HG02642 (cell line): ENCODE data around the gene ENDOV.
A peak's percentile ranks its signal among the peaks of the same experiment; 100 is the strongest.

Experiments used
- ATAC-seq: cut with Tn5 transposase; IDR thresholded peaks from one replicate; pipeline ENCODE4 v1.9.1; 2021; ENCODE audit warnings: mild to moderate bottlenecking; ENCODE audit not compliant: unreplicated experiment, poor library complexity

The ENDOV gene

DNA sequence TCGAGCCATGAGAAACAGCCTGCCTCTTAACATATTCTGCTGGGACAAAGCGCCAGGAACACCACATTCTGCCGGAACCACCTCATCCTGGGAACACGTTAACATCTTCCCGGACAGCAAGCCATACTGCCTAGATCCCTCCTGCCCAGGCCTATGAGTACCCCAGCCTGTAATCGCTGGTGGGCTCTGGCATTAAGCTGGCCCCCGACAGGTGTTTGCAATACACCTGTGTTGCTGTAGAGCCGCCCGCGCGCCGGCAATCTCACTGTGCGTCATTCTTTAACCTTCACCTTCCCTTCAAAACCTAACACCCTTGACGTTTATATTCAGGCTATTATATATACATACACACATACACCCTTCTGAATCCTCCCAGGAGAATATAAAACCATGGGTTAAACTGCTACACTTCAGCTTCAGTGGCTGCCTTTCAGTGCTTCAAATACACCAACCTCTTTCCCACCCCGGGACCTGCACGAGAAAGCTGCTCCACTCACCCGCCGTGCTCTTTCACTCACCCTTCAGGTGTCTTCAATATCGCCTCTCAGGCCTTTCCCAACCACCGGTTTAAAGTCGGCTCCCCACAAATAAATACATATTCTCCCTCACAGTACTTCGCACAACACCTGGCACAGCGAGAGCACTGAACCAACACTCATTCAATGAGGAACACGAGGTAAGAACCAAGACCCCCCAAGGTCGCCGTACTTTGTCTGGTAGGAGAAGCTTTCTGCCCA is 1.0 kb upstream of the ENDOV start:
- no peak for ATAC-seq

DNA sequence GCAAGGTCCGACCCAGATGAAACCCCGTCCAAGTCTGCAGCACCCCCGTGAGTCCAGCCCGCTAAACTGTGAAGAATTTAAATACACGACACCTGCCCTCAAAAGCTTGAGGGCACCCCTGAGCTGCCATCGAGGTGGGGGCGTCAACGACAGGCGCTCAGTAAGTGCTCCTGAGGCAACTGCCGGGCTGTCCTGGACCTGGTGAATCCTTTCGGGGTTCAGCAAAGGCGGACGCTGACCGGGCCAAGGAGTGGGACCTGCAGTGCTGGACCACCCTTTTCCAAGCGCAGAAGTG is 512 bp upstream of the ENDOV start:
- ATAC-seq, result peak; percentile 5

- peak; percentile 19 for ATAC-seq
These were observed 715 bp downstream of the ENDOV start for GRCh38 chr17:80415626-80416137.

GRCh38 chr17:80416260-80416939 is 1.4 kb downstream of the ENDOV start:
- ATAC-seq, result no peak

DNA sequence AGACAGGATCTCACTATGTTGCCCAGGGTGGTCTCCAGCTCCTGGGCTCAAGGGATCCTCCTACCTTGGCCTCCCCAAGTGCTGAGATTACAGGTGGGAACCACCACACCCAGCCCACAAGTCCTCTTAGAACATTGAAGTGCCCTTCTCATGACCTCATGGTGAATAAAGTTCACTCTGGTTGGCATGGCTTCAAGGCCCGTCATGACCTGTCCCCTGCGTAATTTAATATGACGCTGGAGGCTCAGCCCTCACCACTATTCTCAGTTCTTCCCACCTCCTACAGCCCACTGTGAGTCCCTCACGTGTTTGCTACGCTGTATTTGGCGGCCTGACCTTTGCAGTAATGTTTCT is 1.9 kb downstream of the ENDOV start:
- ATAC-seq, result no peak

DNA sequence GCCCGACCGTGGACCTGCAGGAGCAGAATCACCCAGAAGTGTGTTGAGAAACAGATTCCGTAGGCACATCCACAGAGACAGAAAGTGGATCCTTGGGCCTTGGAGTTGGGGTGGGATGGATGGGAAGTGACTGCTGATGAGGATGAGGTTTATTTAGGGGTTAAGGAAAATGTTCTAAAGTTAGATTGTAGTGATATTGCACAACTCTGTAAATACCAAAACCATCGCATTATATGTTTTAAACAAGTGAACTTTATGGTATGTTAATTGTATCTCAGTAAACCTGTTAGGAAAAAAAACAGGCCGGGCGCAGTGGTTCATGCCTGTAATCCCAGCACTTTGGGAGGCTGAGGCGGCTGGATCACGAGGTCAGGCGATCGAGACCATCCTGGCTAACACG is 3.6 kb downstream of the ENDOV start:
- ATAC-seq, result no peak

DNA sequence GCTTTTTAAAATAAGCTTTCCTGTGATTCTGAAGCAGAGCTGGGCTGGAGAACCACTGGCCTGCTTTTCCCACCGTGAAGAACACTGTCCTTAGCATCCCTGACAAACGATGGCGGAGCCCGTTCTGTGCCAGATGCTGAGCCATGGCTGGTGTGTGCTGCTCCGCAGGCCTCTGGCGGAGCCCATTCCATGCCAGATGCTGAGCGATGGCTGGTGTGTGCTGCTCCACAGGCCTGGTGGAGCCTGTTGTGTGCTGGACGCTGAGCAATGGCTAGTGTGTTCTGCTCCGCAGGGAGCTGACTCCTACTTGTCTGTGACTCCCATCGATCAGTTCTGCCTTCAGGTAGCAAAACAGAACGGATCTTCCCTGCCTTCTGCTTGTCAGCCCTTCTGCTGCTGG is 4.3 kb downstream of the ENDOV start:
- no peak for ATAC-seq

GRCh38 chr17:80421381-80422090 is 6.6 kb downstream of the ENDOV start:
- ATAC-seq, result no peak

GRCh38 chr17:80422276-80422675 is 7.3 kb downstream of the ENDOV start:
- ATAC-seq, result no peak

DNA sequence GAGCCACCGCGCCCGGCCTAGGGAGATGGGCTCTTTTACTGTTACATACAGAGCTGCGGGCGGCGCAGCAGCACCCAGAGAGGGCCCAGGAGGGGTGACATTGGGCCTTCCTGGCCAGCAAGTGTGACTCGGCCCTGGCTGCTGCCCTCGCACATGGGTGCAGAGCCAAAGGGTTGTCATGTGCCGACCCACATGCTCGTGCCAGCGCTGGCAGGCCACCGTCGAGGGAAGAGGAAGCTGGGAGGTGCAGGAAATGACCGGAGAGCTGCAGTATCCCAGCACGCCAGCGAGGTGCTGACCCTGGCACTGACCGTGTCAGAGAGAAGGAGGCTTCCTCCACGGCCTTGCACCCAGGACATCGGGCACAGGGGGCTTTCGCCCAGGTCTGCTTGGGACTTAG is 8.0 kb downstream of the ENDOV start:
- no peak for ATAC-seq

DNA sequence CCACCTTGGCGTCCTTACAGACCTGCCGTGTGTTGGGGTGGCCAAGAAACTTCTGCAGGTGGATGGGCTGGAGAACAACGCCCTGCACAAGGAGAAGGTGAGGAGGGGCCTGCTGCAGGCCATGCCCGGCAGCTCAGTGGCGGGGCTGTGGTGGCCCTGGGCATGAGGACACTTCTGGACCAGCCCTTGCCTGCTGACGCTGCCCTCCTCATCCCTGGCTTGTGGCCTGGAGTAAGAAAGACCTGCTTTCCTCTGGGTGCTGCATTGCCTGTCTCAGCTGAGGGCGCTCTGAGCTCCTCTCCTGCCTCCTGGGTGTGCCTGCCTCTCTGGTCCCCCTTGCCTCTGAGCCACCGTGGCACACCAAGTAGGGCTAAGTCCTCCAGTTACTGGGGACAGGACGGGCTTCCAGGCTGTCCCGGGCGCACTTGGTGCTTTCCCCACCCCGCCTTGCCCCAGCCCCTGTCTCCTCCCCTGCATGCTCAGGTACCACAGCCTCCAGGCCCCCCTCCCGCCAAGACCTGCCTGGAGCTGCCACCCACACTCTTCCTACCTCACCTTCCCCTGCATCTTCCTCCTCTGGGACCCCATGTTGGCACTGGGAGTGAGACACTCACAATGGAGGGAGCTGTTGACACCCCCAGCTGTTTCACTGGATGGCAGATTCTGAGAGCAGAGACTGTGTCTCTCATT is 8.7 kb downstream of the ENDOV start:
- no peak for ATAC-seq

DNA sequence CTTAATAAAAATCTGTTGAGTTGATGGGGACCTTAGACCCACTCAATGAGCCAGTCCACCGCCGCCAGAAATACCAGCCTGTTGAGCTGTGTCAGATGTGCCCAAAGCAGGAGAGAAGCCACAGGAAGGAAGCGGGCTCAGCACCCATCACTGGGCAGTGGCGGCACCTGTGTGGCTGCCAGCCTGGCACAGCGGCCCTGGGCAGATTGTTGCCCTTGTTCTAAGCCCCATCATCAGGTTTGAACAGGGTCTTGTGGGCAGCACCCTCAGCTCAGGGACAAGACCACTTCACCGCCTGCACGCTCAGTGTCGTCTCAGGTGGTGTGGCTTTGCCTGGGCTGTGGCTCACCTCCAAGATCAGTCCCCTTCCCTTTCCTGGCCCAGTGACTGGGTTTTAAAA is 9.3 kb downstream of the ENDOV start:
- ATAC-seq, result no peak

GRCh38 chr17:80424878-80425765 is 10.2 kb downstream of the ENDOV start:
- ATAC-seq, result no peak

DNA sequence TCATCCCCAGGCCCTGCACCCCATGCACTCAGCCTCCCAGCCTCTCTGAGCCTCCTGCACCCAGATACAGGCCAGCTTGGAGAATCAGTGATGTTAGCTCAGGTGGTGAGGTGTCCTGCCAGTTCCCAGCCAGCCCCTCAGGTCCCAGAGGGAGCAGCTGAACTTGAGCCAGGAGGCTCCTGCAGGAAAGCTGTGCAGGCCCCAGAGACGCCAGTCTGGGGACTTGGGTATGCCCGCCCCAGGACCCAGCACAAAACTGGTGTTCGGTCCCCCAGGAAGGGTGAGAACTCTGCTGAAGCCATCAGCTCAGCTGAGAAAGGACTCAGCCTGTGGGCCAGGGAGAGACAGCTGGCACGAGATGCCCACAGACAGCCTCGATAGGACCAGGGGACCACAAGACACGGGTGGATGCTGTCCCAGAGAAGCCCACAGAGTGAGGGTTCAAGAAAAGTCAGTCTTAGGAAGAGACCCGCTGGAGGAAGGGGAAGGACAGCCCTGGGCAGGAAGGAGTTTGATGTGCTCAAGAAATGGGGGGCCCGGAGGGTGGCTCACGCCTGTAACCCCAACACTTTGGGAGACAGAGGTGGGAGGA is 11.0 kb downstream of the ENDOV start:
- ATAC-seq, result no peak

- peak; percentile 58 for ATAC-seq
These were observed 11.8 kb downstream of the ENDOV start for GRCh38 chr17:80426671-80427326.

- no peak for ATAC-seq
These were observed 12.7 kb downstream of the ENDOV start for GRCh38 chr17:80427366-80428282.

GRCh38 chr17:80428363-80428762 is 13.4 kb downstream of the ENDOV start:
- no peak for ATAC-seq

DNA sequence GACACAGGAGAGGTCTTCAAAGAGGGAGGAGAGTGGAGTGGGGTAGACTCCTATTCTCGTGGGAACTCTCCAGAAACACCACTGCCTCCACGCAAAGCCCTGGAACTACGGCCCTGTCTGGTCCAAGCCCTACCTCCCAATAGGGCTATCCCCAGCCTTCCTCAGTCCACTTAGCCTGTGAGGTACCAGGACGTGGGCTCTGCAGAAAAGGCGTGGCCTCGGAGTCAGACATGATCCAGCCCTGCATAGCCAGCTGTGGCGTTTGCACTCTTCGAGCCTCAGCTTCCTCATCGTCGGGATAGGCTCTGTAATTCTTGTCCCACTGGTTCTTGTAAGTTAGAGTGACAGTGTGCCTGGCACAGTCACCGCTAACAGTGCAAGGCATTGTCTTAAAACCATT is 13.8 kb downstream of the ENDOV start:
- ATAC-seq, result no peak
